ENCODE measurements around the gene ERBB2.

ERBB2 gene

DNA sequence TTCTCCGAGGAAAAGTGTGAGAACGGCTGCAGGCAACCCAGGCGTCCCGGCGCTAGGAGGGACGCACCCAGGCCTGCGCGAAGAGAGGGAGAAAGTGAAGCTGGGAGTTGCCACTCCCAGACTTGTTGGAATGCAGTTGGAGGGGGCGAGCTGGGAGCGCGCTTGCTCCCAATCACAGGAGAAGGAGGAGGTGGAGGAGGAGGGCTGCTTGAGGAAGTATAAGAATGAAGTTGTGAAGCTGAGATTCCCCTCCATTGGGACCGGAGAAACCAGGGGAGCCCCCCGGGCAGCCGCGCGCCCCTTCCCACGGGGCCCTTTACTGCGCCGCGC is at the start of gene ERBB2:
TSS of gene ERBB2 (plus strand) at position 247 of the 330 bp plus-strand sequence. CDS start 175 bp downstream, outside the sequence.
- H3K4me2 ChIP-seq (ENCODE audit: low read depth, low read length): no peak within 1 kb of the TSS
- no peak within 1 kb of the TSS for H3K4me3 ChIP-seq (ENCODE audit: low read length)

GRCh38 chr17:39650121-39650579 is 49.7 kb upstream of the ERBB2 start:
- no peaks in the 10 kb centered on the region for H3K9me3 ChIP-seq (replicated peaks; ENCODE audit: insufficient read depth, low read length)
- no peak for TF ChIP-seq EZH2 (optimal IDR thresholded peaks at IDR 0.05; ENCODE audit: low read depth, low read length)
- TF ChIP-seq CTCF (IDR thresholded peaks at IDR 0.05; ENCODE audit: low read length): no peak
- TF ChIP-seq EZH2phosphoT487 (IDR thresholded peaks at IDR 0.05; ENCODE audit: low read length): no peak
- no peak overlapping the region for H2AFZ ChIP-seq (ENCODE audit: low read length)
- H3K9me2 ChIP-seq (replicated peaks; ENCODE audit: insufficient read depth, low read length): no peaks in the 10 kb centered on the region
- H3K4me2 ChIP-seq (ENCODE audit: low read depth, low read length): no peak overlapping the region
- no peak overlapping the region for H3K4me3 ChIP-seq (ENCODE audit: low read length)
- no peaks in the 10 kb centered on the region for H4K20me1 ChIP-seq (ENCODE audit: insufficient read depth, low read length)
- DNase-seq: no peak
- no peaks in the 10 kb centered on the region for H3F3A ChIP-seq (ENCODE audit: insufficient read depth, low read length)
- no peak overlapping the region for H3K9ac ChIP-seq (ENCODE audit: low read length)
- H3K27ac ChIP-seq (ENCODE audit: low read length): no peak overlapping the region
- H3K27me3 ChIP-seq (replicated peaks; ENCODE audit: insufficient read depth, low read length): no peaks in the 10 kb centered on the region
- no peaks in the 10 kb centered on the region for H3K4me1 ChIP-seq (ENCODE audit: low read length)
- no peaks in the 10 kb centered on the region for H3K36me3 ChIP-seq (replicated peaks; ENCODE audit: insufficient read depth, low read length)
- H3K79me2 ChIP-seq (ENCODE audit: low read length): peaks cover 21% of the 10 kb centered on the region

More for the DNA sequence above, at the start of gene ERBB2:
- no peak for DNase-seq
- Histone ChIP-seq H3K36me3 (replicated peaks; ENCODE audit: insufficient read depth, low read length) (no peaks in the 10 kb centered on the region), H3K9me3 (replicated peaks; ENCODE audit: insufficient read depth, low read length) (no peaks in the 10 kb centered on the region), H3K9me2 (replicated peaks; ENCODE audit: insufficient read depth, low read length) (no peaks in the 10 kb centered on the region), H3K9ac (ENCODE audit: low read length) (no peak within 1 kb of the TSS), H3K27ac (ENCODE audit: low read length) (no peak within 1 kb of the TSS), H4K20me1 (ENCODE audit: insufficient read depth, low read length) (no peaks in the 10 kb centered on the region), H3K79me2 (ENCODE audit: low read length) (no peaks in the 10 kb centered on the region), H3F3A (ENCODE audit: insufficient read depth, low read length) (no peaks in the 10 kb centered on the region), H3K4me1 (ENCODE audit: low read length) (peaks cover 17% of the 10 kb centered on the region), H2AFZ (ENCODE audit: low read length) (no peak within 1 kb of the TSS), H3K27me3 (replicated peaks; ENCODE audit: insufficient read depth, low read length) (no peaks in the 10 kb centered on the region)
- TF ChIP-seq EZH2phosphoT487 (IDR thresholded peaks at IDR 0.05; ENCODE audit: low read length): no peak
- no peak for TF ChIP-seq EZH2 (optimal IDR thresholded peaks at IDR 0.05; ENCODE audit: low read depth, low read length)
- TF ChIP-seq CTCF (IDR thresholded peaks at IDR 0.05; ENCODE audit: low read length): no peak

DNA sequence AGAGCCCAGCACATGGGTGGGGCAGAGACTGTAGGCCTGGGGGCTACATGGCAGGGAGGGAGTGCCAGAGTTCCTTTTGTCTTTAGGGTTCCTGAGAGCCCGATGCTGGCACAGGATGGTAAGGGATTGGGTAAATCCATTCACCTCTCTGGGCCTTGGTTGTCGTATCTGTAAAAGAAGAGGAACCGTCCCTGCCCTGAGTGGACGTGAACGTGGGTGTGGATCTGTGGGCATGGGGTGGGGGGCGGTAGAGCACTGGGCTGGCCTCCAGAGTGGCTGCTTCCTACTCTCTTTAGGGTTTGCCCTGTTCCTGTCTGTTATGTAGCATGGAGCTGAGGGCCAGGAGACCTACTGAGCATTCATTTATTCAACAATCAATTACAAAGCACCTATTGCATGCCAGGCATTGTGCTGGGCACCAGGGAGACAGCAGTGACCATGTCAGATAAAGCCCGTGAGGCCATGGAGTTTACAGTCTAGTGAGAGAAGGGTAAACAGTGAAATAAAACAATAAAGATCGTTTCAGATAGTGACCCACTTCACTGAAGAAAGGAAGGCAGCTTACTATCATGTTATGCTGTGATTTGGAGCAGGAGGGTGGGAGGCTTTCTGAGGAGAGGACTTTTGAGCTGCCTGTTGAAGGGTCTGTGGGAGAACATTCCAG is 47.8 kb upstream of the ERBB2 start:
- no peaks in the 10 kb centered on the region for H4K20me1 ChIP-seq (ENCODE audit: insufficient read depth, low read length)
- no peaks in the 10 kb centered on the region for H3K9me2 ChIP-seq (replicated peaks; ENCODE audit: insufficient read depth, low read length)
- H3K9me3 ChIP-seq (replicated peaks; ENCODE audit: insufficient read depth, low read length): no peaks in the 10 kb centered on the region
- H3K4me2 ChIP-seq (ENCODE audit: low read depth, low read length): no peak overlapping the region
- H3K79me2 ChIP-seq (ENCODE audit: low read length): peaks cover 16% of the 10 kb centered on the region
- no peak overlapping the region for H3K4me3 ChIP-seq (ENCODE audit: low read length)
- H3K4me1 ChIP-seq (ENCODE audit: low read length): no peaks in the 10 kb centered on the region
- H3F3A ChIP-seq (ENCODE audit: insufficient read depth, low read length): no peaks in the 10 kb centered on the region
- TF ChIP-seq EZH2 (optimal IDR thresholded peaks at IDR 0.05; ENCODE audit: low read depth, low read length): no peak
- no peak for TF ChIP-seq CTCF (IDR thresholded peaks at IDR 0.05; ENCODE audit: low read length)
- TF ChIP-seq EZH2phosphoT487 (IDR thresholded peaks at IDR 0.05; ENCODE audit: low read length): no peak
- H3K9ac ChIP-seq (ENCODE audit: low read length): no peak overlapping the region
- no peaks in the 10 kb centered on the region for H3K27me3 ChIP-seq (replicated peaks; ENCODE audit: insufficient read depth, low read length)
- no peaks in the 10 kb centered on the region for H3K36me3 ChIP-seq (replicated peaks; ENCODE audit: insufficient read depth, low read length)
- DNase-seq: no peak
- no peak overlapping the region for H2AFZ ChIP-seq (ENCODE audit: low read length)
- H3K27ac ChIP-seq (ENCODE audit: low read length): no peak overlapping the region
